Dermis microvascular lymphatic vessel endothelial cell (primary cell): ENCODE data around the gene DPH3. TPM values are rescaled to one million over a fixed set of nuclear protein-coding genes. Genes with fewer than 3 reads are reported as not detected.

Source experiments
- DNase-seq, 2 donors: peaks; one replicate each; pipeline versions ENCODE4 v3.0.0 to v3.0.0-alpha.2; 2010; ENCODE audit warnings: low read depth in 2 of 2
- total RNA-seq: library from RNA; depleted of rRNA; stranded (reverse); fragments of >200 nt; gene quantifications from 2 replicates; pipeline ENCODE4 v1.2.1, GENCODE V29; 2014

The DPH3 gene
- total RNA-seq, 1 donor from 2014 or later, result 16.4 TPM

GRCh38 chr3:16255726-16256125 is 9.0 kb downstream of the DPH3 start:
- DNase-seq, result no peak

DNA sequence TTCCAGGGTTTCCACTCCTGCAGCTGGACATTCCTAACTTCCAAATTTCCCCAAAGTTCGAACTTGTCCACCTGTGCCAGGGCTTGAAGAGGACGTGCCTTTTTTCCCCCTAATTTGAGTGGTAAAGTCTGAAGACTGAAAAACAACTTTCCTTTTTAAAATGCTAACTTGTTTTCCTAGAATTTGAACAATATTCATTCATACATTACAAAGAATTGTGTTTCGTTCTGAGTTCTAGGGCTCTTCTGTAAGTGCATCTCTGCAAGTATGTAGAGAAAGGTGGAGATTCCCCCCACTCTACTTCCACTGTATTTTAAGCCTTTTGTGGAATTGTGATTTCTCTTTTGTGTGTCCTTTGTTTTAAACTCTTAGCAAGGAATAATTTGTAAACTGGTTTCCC is 9.4 kb downstream of the DPH3 start:
- no peak for DNase-seq

DNA sequence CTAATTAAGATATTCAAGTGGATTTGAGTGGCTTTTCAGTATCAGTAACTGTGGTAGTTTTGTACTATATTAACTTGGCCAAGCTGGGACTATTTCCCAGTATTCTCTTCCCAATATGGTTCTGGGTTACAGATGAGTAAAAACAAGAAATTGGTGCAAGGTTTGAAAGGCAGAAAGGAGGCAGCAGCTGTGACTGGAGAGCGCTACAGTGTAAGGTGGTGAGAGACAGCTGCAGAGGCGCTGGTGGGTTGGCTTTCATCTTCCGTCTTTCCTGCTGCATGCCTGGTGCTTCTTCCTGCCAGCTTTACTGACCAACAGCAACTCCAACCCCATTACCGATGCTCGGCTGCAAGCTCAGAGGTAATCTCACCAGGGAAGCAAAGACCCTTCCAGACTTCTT is 9.8 kb downstream of the DPH3 start:
- DNase-seq, result no peak

DNA sequence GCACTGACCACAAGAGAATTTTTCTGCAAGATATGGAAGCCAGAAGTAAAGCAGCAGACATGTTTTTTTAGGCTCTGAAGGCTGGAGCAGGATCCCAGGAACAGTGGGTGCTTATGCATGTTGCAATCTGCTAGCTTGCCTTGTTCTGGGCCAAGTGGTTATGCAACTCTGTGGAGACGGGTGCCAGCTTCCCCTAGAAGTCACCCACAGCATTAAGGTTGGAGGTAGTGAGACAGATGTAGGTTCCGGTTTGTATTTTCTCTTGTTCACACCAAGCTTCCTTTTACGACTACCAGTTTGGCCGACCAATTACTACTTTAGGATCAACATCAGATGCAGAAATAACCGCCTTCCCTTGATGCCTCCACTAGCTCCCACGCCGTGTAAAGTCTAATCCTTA is 11.1 kb downstream of the DPH3 start:
- no peak for DNase-seq

DNA sequence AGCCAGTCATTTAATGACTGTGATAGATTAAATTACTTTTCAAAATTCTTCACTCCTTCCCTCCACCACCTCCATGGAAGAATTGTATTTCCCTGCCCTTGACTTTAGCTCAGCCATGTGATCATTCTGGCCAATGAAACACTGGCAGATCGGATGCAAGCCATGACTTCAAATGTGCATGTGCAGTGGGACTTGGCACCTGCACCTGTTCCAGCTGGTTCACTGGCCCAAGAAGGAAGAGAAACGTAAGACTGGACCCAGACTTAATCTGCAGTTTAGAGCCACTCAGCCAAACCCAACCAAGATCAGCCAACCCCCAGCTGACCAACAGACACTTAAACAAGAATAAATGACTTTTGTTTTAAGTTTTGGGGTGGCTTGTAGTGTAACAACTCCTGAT is 11.8 kb downstream of the DPH3 start:
- no peak for DNase-seq

DNA sequence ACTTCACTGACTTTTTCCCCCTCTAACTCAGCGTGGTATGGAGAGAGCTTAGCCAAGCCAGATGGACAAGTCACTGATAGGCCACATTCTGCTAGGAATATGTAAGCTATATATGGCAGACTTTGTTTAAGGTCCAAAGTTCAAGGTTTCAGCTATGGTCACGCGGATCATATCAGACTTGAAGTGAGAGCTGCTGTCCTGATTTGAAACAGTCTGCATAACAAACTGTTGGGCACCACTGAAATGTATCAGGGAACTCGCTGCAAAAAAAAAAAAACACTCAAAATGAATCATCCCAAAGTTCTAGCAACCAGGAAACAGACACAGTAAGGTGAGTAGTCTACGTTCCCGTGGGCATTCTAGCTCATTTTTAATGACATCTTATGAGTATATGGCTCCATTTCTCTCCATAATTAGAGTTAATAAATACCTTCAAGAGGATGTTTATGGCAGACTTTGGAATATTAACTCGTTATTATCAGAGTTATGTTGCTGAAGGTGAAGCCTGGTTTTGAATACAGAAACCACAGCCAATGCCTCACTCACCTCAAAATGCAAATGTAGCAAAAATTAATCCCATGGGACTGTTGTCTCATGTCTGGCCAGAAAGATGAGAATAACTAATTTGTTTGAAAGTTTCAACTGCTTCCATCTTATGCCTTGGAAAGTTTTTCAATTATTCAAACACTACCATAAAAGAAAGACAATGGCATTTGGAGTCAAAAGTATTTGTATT is 12.3 kb downstream of the DPH3 start:
- peak; percentile 26 to 45 for DNase-seq

GRCh38 chr3:16251316-16252085 is 13.2 kb downstream of the DPH3 start:
- DNase-seq, result peak; percentile 65 to 74

GRCh38 chr3:16249886-16250285 is 14.9 kb downstream of the DPH3 start:
- DNase-seq, result no peak

DNA sequence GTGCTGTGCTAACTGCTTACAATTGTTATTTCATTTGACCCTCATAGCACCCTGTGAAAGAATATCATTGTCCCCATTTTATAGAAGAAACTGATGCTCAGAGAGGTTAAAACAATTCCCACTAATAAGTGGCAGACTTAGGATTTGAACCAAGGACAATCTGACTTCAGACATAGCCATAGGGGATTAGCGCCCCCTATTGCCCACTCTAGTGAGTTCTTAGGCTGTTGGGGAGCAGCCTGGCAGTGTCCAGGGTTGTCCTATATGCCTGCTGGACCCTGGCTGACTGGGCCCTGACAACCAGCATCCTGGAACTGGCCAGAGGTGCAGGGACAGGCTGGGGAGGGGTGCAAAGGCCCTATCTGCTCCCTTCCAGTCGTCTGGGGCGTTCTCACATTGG is 15.4 kb downstream of the DPH3 start:
- DNase-seq, result peak in 1 of 2 donors; percentile 56

- DNase-seq, result no peak
Measured at GRCh38 chr3:16248556-16248955, 16.2 kb downstream of the DPH3 start.

GRCh38 chr3:16247282-16248061 is 17.3 kb downstream of the DPH3 start:
- DNase-seq, result peak; percentile 69 to 80

GRCh38 chr3:16245609-16246008 is 19.1 kb downstream of the DPH3 start:
- DNase-seq, result no peak

- peak in 1 of 2 donors; percentile 59 for DNase-seq
Measured at GRCh38 chr3:16243706-16244490, 20.8 kb downstream of the DPH3 start.

GRCh38 chr3:16242177-16242576 is 22.6 kb downstream of the DPH3 start:
- DNase-seq, result no peak

- DNase-seq, result no peak
Measured at GRCh38 chr3:16241225-16241624, 23.5 kb downstream of the DPH3 start.

DNA sequence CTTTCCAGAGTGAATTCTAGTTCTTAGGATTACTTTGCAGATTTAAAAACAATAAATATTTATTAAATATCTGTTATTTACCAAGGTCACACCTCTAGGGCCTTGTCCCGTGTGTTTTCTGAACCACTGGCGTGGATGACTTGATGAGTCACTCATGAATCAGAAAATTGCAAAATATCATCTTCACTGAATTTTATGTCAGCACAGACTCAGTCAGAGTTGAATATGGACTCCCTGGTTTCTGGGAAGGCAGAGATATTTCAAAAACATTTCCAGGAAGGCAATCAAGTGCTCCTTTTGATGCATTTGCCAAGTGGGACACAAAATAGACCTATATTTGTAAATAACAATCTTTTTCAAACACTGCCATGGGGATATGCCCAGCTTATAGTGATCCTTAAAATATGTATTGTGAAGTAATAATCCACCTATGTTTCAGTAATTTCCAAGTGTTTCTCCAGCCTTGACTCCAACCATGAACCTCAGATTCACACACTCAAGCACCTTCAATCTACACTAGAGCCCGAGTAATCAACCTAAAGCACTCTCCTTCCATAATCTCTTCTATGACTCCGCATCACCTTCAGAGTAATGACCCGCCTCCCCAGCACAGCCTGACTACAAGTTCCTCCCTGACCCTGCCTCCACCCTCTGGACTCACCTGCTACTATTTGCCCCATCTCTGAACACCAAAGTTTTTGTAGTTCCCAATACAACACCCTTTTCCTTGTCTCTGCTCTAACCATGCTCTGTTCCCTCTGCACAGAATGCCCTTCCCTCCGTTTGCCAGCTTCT is 24.3 kb downstream of the DPH3 start:
- DNase-seq, result no peak

GRCh38 chr3:16239780-16240179 is 25.0 kb downstream of the DPH3 start:
- no peak for DNase-seq

DNA sequence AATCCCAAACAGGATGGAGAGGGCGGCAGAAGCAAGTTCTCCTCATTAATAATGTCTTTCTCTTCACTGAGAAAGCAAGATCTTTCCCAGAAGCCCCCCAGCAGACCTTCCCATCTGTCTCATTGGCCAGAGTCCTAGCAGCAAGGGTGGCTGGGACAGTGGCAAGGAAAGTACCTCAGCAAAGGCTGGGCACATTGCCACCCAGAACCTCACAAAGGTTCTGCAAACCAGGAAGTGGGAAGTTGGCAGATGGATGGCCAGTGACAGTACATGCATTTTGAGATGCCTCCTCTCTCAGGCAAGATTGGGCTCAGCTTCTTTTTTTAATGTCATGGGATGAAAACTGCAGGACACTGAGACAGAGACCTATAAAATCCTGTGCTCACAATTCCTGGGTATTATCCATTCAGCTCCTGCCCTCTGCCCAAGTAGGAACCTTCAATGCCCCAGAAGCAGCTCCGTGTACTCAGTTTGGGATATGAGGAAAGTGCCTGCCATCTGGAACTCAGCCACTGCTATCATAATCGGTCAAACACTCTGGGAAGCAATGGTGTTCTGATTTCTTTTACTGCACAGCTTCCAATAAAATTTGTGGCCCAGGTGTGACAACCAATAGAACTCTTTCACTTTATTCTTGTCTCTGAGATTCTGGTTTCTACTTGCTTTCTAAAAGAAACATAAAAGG is 25.5 kb downstream of the DPH3 start:
- no peak for DNase-seq

- DNase-seq, result no peak
Measured at GRCh38 chr3:16236856-16237393, 27.8 kb downstream of the DPH3 start.
